DOHH2 (cell line): ENCODE results near the gene TNFRSF25.
"Not testable (repeated sequence)": the region's sequence is repeated elsewhere in the genome, so short reads cannot be mapped to it uniquely, and the experiment has no call there.

ENCODE experiments used
- H3F3A ChIP-seq: fragments of 200-600 bp; sonication (generic), shearing (Covaris generic); 2 replicates; pipeline ENCODE4 v1.6.0; 2016; ENCODE audit warnings: antibody characterized with exemption, mild to moderate bottlenecking; ENCODE audit not compliant: control insufficient read depth, insufficient read depth
- H3K27ac ChIP-seq: fragments of 200-600 bp; sonication (generic); 2 replicates; pipeline ENCODE4 v1.5.1; 2014; ENCODE audit warnings: low read depth, mild to moderate bottlenecking, low read length, moderate library complexity
- H3K27me3 ChIP-seq: fragments of 200-600 bp; sonication (generic); 2 replicates; pipeline ENCODE4 v1.6.1; 2014; ENCODE audit warnings: mild to moderate bottlenecking, low read length, mixed read lengths; ENCODE audit not compliant: control insufficient read depth
- H3K36me3 ChIP-seq: fragments of 200-600 bp; sonication (generic); 2 replicates; pipeline ENCODE4 v1.6.1; 2014; ENCODE audit warnings: mild to moderate bottlenecking, low read length, moderate library complexity, mixed read lengths; ENCODE audit not compliant: control insufficient read depth
- H3K4me1 ChIP-seq: fragments of 200-600 bp; sonication (generic); 2 replicates; pipeline ENCODE4 v1.6.1; 2014; ENCODE audit warnings: mild to moderate bottlenecking, low read length, mixed read lengths; ENCODE audit not compliant: control insufficient read depth
- H3K4me2 ChIP-seq: fragments of 200-600 bp; sonication (generic); 2 replicates; pipeline ENCODE4 v1.6.0; 2014; ENCODE audit warnings: mild to moderate bottlenecking, low read length, moderate library complexity
- H3K4me3 ChIP-seq: fragments of 200-600 bp; sonication (generic); 2 replicates; pipeline ENCODE4 v1.5.1; 2014; ENCODE audit warnings: mild to moderate bottlenecking, low read length, mixed read lengths
- H3K79me2 ChIP-seq: fragments of 200-600 bp; sonication (generic); 2 replicates; pipeline ENCODE4 v1.6.1; 2014; ENCODE audit warnings: mild to moderate bottlenecking, low read length, mixed read lengths; ENCODE audit not compliant: control insufficient read depth
- H3K9me2 ChIP-seq: fragments of 200-600 bp; sonication (generic); replicated peaks from 2 replicates; pipeline ENCODE4 v1.6.1; 2014; ENCODE audit warnings: mild to moderate bottlenecking, low read length, mixed read lengths; ENCODE audit not compliant: control insufficient read depth
- H3K9me3 ChIP-seq: fragments of 200-600 bp; sonication (generic); 2 replicates; pipeline ENCODE4 v1.6.1; 2014; ENCODE audit warnings: antibody characterized with exemption, low read length, mixed read lengths; ENCODE audit not compliant: control insufficient read depth, insufficient read depth
- H4K20me1 ChIP-seq: fragments of 200-600 bp; sonication (generic); 2 replicates; pipeline ENCODE4 v1.6.0; 2014; ENCODE audit warnings: low read depth, mild to moderate bottlenecking, antibody characterized with exemption, low read length, moderate library complexity; ENCODE audit not compliant: control insufficient read depth, insufficient read depth
- CTCF ChIP-seq: fragments of 200-600 bp; sonication (generic); IDR thresholded peaks from one replicate; pipeline ENCODE4 v1.5.1; 2014; ENCODE audit warnings: antibody characterized with exemption, mild to moderate bottlenecking, low read depth, low read length; ENCODE audit not compliant: poor library complexity, severe bottlenecking
- EZH2phosphoT487 ChIP-seq: fragments of 200-600 bp; sonication (generic); IDR thresholded peaks from 2 replicates; pipeline ENCODE4 v1.6.1; 2017; ENCODE audit warnings: borderline replicate concordance, mild to moderate bottlenecking, antibody characterized with exemption, low read length, moderate library complexity, mixed read lengths

TNFRSF25 gene

GRCh38 chr1:6435547-6435946 is 30.4 kb downstream of the TNFRSF25 start:
- TF ChIP-seq EZH2phosphoT487 (no peak), CTCF (no peak)
- Histone ChIP-seq H3K27me3 (peaks cover 3% of the 10 kb centered on the region), H3K4me3 (no peak overlapping the region), H3K9me2 (no peaks in the 10 kb centered on the region), H3K36me3 (no peaks in the 10 kb centered on the region), H3K79me2 (no peaks in the 10 kb centered on the region), H3K4me1 (no peaks in the 10 kb centered on the region), H3K27ac (no peak overlapping the region), H3F3A (no peaks in the 10 kb centered on the region), H4K20me1 (no peaks in the 10 kb centered on the region), H3K9me3 (no peaks in the 10 kb centered on the region), H3K4me2 (no peak overlapping the region)

DNA sequence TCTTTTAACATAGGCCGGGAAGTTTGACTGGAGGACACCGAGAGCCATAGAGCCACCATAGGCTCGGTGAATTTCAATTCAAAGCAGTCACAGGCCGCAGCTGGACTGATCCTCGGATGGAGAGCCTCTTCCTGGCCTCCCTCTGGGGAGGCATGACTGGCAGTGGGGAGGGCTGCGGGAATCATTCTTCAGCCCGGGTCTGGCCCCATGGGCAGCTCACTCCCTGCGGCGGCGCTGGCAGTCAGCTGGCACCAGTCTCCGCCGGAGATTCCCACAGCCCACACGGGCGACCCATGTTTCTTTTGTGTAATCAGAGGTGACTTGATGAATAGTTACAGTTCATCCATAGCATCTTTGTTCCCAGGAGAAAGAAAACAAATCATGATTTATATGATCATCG is 30.8 kb downstream of the TNFRSF25 start:
- TF ChIP-seq CTCF (no peak), EZH2phosphoT487 (no peak)
- Histone ChIP-seq H3K9me2 (no peaks in the 10 kb centered on the region), H4K20me1 (no peaks in the 10 kb centered on the region), H3K27ac (no peak overlapping the region), H3F3A (no peaks in the 10 kb centered on the region), H3K4me3 (no peak overlapping the region), H3K9me3 (no peaks in the 10 kb centered on the region), H3K4me2 (no peak overlapping the region), H3K79me2 (no peaks in the 10 kb centered on the region), H3K36me3 (no peaks in the 10 kb centered on the region), H3K27me3 (peaks cover 3% of the 10 kb centered on the region), H3K4me1 (no peaks in the 10 kb centered on the region)

- TF ChIP-seq CTCF (no peak), EZH2phosphoT487 (no peak)
- no peaks in the 10 kb centered on the region for H3K9me3 ChIP-seq
- H3K36me3 ChIP-seq, result no peaks in the 10 kb centered on the region
- H3K27ac ChIP-seq, result no peak overlapping the region
- no peak overlapping the region for H3K4me3 ChIP-seq
- H3K79me2 ChIP-seq, result no peaks in the 10 kb centered on the region
- H3F3A ChIP-seq, result no peaks in the 10 kb centered on the region
- H3K4me1 ChIP-seq, result no peaks in the 10 kb centered on the region
- no peaks in the 10 kb centered on the region for H4K20me1 ChIP-seq
- no peaks in the 10 kb centered on the region for H3K9me2 ChIP-seq
- H3K27me3 ChIP-seq, result peaks cover 2% of the 10 kb centered on the region
- no peak overlapping the region for H3K4me2 ChIP-seq
These were observed 31.8 kb downstream of the TNFRSF25 start for GRCh38 chr1:6434186-6434585.

- not testable (repeated sequence) for H3K4me2 ChIP-seq, H3K4me3 ChIP-seq, H3K79me2 ChIP-seq, H3K36me3 ChIP-seq, H3K27me3 ChIP-seq, H3K9me2 ChIP-seq, H3K9me3 ChIP-seq, H4K20me1 ChIP-seq, H3K27ac ChIP-seq, H3F3A ChIP-seq, H3K4me1 ChIP-seq
These were observed 34.1 kb downstream of the TNFRSF25 start for GRCh38 chr1:6431645-6432579.

DNA sequence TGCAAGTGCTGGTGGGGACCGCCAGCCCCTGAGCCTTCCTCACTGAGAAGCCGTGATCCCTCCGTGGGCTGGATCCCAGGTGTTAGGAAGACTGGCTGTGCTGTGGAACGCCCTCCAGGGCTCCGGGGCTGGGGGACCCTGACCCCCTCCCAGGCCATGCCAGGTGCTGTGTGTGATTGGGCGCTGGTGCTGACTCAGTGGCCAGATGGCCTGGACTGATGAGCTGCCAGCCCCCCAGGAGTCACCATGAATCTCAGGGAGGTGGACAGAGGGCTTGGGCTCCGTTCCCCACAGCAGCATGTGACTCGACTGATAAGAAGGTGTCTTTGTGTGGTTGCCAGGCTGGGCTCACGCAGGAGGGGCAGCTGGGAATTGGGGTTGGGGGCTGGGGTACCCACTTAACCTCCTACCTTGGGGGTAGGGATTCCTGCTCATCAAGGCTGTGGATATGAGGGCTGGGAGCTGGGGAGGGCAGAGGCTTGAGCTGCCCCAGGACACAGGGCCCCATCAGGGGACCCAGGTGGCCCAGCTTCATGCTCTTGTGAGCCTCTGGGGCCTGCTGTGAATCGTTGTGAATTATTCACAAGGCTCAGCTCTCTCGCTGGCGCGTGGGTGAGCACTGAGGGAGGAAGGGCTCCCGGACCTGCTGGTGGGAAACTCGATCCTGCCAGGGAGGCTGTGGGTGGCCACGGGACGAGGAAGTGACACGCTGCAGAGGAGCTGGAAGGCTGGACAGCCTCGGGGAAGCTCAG is 36.1 kb downstream of the TNFRSF25 start:
- H3K4me2 ChIP-seq, H3K9me2 ChIP-seq, H3K4me3 ChIP-seq, H3K36me3 ChIP-seq, H3K79me2 ChIP-seq, H3F3A ChIP-seq, H4K20me1 ChIP-seq, H3K9me3 ChIP-seq, H3K4me1 ChIP-seq, H3K27ac ChIP-seq: not testable (repeated sequence)
- peaks cover 21% of the 10 kb centered on the region for H3K27me3 ChIP-seq
